GM21825 (cell line): ENCODE results near the gene PARD3B.
"Not testable (repeated sequence)": the region's sequence is repeated elsewhere in the genome, so short reads cannot be mapped to it uniquely, and the experiment has no call there.

ENCODE experiments used
- ATAC-seq: cut with Tn5 transposase; IDR thresholded peaks from one replicate; pipeline ENCODE4 v1.9.1; 2021; ENCODE audit warnings: mild to moderate bottlenecking, moderate library complexity; ENCODE audit not compliant: unreplicated experiment

PARD3B gene

DNA sequence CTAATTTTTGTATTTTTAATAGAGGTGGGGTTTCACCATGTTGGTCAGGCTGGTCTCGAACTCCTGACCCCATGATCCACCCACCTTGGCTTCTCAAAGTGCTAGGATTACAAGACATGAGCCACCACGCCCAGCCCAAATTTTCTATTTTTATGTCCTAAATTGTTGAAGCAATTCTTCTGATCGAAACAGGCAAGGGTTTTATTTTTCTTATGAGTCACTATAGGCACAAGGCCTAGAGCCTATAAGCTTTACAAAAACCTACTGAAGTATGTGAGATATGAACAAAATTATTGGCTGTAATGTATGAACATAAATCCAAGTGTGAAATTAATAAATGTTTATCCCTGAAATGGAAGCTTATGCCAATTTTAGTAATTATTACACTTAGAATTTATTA, 672.8 kb downstream of the PARD3B start:
- no peak for ATAC-seq

DNA sequence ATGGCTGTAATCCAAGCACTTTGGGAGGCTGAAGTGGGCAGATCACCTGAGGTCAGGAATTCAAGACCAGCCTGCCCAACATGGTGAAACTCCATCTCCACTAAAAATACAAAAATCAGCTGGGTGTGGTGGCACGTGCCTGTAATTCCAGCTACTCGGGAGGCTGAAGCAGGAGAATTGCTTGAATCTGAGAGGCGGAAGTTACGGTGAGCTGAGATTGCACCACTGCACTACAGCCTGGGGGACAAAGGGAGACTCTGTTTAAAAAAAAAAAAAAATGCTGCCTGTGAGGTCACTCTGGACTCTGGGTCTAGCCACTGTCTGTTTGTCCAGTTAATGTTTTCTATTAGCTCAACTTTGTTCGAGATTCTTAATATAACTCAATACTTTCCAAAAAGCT, 673.5 kb downstream of the PARD3B start:
- ATAC-seq = not testable (repeated sequence)

DNA sequence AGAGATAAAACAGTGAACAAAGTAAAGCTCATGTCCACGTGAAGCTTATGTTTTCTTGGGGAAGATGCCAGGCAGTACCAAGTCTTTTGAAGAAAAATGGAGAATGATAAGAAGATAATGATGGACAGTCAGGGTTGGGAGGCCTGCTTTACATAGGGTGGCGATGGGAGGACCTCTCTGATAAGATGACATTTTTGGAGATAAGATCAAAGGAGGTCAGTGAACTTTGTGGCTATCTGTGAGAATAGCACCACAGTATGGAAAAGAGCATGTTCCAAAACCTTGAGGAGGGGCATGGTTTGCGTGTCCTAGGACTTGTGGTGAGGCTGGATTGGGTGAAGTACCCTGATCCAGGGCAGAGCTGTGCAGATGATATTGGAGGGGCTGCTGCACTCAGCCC, 675.3 kb downstream of the PARD3B start:
- no peak for ATAC-seq

DNA sequence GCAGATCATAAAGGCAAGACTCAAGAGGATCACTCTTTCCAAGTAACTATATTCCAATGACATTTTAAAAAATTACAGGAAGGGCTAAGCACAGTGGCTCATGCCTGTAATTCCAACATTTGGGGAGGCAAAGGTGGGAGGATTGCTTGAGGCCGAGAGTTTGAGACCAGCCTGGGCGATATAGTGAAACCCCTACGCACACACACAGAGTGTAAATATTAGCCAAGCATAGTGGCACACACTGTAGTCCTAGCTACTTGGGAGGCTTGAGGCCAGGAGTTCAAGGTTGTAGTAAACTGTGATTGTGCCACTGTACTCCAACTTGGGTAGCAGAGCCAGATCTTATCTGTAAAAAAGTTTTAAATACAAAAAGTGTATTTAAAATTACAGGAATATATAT, 686.8 kb downstream of the PARD3B start:
- no peak for ATAC-seq

DNA sequence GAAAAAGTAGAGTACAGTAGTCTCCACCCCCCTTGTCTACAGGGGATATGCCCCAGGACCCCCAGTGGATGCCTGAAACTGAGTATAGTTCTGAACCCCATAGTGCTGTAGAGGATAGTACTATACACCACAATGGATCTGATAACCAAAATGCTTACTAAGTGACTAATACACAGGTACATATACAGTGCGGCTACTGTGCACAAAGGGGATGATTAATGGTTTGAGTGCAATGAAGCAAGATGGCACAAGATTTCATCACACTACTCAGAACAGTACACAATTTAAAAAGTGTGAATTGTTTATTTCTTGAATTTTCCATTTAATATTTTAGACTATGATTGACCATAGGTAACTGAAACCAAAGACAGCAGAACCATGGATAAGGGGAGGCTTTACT, 690.2 kb downstream of the PARD3B start:
- ATAC-seq = no peak

DNA sequence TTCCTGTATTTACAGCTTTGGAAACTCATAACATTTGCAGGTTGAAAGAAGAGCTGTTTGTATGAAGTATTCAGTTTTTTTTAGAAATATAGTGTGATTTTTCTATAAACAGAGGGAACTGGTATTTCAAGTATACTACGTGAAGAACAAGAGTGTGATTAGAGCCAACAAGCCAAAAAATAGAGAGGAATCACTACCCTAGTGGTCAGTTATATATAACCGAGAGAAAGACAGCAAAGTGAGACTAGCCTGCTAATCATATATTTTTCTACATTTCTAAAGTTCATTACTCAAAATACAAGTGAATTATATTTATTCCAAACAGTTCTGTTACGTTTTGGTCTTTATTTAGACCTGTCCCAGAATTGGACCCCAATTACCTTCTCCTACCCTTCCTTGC, 692.2 kb downstream of the PARD3B start:
- no peak for ATAC-seq

DNA sequence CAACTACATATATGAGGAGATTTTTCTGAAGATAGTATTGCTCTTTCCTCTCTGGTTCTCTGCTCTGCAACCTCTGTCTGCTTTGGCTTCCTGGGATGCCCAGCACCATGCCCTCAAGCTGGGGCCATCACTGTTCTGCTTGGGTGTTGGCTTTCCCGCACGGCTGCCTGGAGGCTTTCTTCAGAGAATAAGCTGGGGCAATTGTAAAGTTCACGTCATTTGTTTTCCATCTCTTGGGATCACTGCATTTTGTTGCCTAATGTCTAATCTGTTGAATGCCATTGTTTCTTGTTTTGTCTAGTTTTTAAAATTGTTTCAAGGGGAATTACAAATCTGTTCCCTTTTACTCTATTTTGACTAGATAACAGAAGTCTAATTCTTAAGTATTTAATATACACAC, 699.7 kb downstream of the PARD3B start:
- ATAC-seq = no peak

DNA sequence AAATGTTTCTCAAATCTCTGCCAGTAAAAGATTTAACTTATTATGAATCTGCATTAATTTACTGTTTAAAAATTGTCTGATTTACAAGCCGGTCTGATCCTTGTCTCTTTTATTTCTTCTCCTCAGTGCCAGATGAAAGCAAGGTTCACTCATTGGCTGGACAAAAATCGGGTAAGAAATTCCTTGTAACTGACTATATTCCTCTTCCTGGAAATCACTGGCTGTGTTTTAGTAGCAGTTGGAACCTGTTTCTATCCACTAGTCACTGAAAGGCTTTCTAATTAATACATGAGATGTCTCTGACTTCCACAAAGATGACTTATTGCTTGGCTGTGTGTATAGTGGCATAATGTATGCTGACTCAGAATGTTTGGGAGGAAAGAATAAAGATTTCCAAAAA, 700.4 kb downstream of the PARD3B start:
- ATAC-seq = no peak

DNA sequence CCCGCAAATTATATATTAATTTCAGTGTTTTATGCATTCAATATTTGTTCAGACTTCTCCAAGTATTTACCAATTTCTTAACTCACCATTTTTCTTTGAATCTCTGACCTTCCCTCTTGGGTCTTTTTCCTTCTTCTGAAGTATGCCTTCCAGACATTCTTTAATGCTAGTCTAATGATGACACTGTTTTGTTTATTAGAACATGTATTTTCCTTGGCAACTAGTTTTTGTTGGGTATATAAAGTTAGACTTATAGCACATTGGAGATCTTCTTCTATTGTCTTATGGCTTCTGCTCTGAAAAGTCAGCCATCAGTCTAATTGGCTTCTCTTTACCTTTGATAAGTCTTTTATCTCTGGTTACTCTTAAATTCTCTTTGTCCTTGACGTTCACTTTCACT, 713.8 kb downstream of the PARD3B start:
- ATAC-seq = no peak

DNA sequence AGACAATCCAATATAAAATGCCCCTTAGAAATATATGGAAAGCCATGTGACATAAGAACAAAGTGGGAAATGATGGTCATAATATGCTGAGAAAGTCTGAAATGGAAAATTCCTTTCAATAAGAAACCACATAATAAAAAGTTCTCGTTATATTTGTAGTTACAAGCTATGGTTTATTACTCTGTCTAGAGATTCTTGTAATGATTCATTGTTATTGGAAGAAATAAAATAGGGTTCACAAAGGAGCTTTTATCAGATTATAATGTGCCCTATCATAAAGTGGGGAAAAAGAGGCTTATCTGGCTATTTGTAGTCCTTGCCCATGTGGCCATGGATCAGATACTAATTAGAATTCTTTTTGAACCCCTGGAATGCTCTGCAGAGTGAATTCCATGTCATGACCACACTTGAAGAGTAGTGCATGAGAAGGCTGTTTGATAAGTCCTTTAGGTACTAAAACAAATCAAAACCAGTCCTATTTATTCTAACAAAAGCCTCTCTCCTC, 716.3 kb downstream of the PARD3B start:
- no peak for ATAC-seq

DNA sequence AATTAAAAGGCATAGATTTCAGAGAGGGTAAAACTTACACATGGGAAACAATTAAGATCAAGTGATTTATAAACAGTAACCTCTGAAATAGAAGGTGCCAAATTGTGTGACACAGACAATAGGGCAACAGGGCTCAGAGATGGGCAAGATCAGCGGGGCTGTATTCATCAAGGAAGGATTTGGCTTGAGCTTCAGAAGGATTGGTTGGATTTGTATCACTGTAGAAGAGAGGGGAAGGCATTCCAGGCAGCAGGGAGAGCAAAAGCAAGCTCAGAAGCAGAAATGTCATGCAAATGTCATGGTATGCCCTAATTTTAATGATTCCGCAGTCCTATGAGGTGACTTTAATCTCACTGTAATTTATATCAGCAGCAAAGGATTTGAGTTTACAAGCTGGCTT, 722.0 kb downstream of the PARD3B start:
- no peak for ATAC-seq

DNA sequence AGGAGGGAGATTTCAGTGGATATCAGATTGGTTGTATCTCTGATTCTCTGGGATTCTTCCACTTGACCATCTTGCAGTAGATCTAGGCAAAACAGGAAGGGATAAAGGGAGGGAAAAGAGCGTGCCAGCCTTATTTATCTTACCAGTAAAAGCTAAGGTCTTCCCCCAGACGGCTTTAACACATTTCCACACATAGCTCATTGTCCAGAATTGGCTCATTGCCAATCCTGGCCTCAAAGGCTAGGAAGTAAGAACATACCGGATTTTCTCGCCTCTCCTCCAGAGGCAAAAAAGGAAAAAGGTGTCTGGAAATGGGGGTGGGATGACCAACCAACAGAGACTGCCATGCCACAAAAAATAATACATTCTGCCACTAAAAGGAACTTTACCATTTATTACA, 725.4 kb downstream of the PARD3B start:
- no peak for ATAC-seq

DNA sequence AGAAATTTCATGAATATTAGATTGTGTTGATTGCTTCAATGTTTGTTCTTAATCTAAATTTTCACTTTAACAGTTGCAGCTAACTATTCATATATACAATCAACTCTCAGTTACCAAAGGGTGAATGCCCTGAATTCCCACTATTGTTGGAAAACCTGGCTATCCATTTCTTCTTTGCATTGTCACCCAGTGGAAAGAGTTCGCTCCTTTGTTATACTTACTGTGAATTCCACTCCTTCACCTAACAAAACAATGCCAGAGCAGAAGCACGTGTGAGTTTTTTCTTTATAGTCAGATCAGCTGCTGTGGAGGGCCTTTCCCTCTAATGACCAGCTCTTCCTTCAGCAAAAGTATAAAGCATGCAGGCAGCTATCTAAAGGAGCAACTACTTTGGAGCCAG, 727.9 kb downstream of the PARD3B start:
- no peak for ATAC-seq

DNA sequence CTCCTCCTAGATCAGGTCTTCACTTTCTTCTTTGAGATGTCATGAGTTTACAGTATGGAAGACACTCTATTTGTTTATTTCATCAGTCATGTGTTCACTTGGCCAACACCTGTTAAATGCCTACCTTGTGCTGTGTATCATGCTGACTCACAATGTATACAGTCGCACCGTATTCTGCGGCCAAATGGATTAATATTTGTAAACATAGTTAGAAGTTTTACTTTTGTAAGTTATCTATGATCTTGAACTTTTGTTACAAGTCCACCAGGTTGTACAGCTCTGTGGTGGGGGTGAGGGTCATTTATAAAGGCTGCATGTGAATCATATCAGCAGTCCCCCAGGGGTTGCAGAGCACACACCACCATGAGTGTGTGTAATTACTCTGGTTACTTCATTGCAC, 728.4 kb downstream of the PARD3B start:
- ATAC-seq = no peak

DNA sequence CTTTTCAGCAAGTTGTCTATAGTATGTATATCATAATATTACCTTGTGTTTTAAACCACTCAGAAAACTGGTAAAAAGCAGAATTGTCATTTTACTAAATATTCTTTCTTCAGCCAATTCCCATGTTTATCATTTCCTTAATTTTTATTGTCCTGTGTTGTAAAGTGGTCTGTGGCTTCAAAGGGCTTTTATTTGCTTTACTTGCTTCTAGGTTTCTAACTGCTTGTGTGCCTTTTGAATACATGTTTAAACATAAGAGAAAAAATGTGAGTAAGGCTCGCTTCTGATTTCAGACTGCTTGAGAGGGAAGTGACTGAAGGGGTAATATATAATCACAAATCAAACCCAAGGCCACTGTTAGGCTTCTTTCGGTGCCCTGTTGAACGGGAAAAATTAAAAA, 729.5 kb downstream of the PARD3B start:
- no peak for ATAC-seq

DNA sequence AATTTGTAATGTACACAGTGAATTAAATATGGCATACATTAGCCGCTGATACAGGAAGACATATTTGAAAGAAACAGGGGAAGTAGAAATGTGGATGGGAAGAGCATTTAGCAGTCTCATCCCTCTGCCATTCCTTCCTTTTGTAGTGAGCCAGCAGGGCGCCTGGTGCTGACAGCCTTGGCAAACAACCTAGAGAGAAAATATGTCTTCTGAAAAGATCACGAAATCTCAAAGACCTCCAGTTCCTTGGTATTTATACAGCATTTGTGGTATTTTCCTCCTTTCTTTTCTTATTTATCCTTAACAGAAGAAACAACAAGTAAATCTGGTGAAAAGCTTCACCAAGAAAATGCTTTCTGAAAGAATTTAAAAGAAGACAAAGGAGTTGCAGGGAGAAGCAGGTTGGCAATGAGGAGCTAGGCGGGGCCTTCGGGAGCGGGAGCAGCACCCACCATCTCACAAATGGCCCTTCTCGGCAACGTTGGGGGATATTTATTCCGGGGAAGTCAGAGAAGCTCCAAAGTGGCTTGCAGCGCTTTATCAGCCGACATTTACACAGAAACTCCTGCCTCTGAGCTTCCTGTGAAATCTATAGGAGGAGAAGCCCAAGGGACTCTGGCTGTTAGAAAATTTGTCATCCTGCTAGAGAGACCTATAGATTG, 731.0 kb downstream of the PARD3B start:
- ATAC-seq = no peak

DNA sequence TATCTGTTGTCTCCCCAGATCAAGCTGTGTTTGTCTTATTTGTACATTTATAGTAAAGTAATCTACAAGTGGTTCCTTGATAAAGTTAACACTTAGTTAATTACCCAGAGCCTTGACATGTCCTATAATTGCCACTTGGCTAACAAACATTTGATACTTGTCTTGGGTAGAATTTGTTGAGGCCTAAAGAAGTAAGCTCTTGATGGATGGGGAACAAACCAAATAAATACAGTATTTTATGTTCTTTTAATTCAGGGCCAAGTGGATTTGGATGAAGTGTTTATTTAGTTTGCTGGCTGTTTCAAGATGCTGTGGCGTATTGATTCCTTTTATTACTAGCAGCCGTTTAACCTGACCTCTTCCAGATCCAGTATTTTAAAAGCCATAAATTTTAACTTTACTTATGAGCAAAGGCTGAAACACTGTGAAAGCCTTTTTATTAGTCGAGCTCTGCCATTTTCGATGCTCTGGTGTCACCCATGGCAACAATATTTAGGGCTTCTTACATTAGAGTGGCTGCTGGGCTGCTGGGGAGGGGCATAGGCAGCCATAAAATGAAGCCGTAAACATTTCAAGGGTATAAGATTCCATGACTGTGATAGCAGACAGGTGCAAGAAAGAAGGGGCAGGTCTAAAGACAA, 735.4 kb downstream of the PARD3B start:
- ATAC-seq = no peak

DNA sequence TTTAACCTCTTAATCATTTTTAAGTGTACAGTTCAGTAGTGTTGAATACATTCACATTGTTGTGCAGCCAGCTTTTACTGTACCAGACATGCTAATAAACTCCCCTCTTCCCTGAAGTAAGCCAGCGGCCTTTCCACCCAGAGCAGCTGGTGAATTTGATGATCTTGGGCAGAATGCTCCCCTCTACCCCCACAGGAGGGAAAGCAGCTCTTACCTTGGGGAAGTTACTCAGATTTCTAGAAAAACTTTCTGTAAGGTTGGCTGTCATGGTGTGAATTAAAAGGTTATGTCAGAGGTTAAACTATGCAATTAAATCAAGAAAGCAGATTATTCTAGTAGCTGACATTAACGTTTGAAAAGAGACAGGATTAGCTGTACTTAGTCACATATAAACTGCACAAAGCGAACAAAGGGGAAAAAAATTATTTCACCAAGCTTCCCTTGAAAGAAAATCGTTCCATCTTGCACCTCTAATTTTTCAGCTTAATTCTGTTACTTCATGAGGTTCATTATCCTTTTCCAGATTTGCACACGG, 738.5 kb downstream of the PARD3B start:
- ATAC-seq = no peak

DNA sequence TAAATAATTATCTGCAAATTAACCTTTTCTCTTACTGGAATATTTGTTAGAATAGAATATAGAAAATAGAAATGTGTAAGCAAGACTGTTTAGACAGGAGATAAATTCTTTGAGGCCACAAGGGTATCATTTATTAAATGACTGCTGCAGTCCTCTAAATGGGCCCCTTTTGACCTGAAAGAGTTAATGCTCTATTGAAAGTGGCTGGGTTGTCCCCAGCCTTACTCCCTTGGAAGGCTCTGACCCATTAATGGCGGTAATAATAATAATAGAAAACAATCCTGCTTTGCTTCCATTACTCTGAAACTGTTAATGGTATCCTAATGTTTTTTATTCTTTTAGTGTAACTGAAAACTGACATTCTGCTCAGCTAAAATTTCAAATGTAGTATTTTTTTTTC, 739.1 kb downstream of the PARD3B start:
- no peak for ATAC-seq

DNA sequence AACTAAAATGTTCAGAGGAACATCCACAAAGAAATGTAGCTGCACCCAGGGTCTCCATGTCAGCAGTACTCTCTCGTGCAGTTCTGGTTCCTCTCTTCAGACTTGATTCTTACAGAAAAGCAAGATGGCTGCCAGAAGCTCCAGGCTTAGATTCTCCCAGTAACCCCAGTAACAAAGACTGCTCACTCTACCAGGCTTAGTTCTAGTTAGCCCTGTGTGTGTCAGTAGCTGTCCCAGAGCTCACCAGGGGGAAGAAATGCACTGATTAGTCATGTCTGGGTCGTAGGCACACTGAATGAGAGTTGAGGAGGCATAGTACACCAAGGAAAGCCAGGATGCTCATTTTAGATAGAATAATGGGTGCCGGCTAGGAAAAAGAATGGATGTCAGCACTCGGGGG, 742.0 kb downstream of the PARD3B start:
- no peak for ATAC-seq

DNA sequence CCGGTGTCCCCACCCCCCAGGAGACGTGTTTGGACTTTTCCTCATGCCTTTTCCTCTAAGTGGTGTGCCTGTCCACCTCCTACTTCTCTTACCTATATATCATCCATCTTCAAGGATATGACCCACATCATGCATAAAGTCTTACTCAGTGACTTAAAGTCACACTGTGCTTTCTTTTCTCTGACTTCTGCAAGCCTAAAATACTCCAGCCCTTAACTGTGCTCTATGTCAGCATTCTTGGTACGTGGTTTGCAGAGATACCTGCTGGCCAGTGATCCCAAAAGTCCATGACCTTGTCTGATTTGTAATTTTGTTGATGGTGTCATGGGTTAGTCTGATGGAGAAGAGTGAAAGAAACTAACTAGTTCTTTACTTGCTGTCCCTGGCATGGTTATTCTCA, 743.4 kb downstream of the PARD3B start:
- ATAC-seq = no peak

DNA sequence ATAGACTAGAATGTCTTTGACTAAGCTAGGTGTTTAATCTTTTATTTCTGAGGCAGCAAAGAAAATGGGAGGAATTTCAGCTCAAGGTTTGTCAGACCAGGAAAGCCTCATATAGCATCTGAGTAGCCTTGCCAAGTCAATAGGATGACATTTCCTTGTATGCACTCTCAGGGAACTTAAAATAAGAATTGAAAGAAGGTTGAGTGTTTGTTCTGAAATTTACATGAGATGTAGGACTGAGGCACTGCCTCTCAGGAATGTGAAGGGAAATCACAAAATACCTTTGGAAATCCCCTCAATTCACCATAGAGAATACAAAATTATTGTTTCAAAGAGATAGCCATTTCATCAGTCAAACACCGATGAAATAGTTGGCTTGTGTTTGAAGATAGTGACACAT, 745.0 kb downstream of the PARD3B start:
- no peak for ATAC-seq
